ENCODE results near the gene TTC7B.

Gene TTC7B

DNA sequence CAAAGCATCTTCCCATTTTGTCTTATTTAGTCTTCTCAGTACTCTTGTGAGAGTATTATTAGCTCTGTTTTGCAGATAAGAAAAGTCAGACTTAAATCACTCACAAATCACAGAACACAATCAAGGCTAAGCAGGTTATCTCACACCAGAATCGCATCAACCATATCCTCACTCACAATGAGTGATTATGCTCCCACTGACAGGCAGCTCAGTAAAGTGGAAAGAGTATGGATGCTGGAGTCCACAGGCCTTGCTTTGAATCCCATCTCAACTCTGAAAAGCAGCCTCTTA lies 43.1 kb downstream of the TTC7B start:
- no peak for DNase-seq

DNA sequence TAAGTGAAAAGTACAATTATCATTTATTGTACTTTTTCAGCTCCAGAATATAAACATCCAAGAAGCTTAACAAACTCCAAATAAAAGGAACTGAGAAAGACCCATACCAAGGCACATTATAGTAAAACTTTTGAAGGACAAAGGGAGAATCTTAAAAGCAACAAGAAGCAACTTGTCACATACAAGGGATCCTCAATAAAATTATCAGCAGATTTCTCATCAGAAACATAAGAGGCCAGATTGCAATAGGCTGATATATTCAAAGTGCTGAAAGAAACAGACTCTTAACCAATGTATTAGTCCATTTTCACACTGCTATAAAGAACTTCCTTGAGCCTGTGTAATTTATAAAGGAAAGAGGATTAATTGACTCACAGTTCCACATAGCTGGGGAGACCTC lies 48.3 kb downstream of the TTC7B start:
- no peak for DNase-seq

DNA sequence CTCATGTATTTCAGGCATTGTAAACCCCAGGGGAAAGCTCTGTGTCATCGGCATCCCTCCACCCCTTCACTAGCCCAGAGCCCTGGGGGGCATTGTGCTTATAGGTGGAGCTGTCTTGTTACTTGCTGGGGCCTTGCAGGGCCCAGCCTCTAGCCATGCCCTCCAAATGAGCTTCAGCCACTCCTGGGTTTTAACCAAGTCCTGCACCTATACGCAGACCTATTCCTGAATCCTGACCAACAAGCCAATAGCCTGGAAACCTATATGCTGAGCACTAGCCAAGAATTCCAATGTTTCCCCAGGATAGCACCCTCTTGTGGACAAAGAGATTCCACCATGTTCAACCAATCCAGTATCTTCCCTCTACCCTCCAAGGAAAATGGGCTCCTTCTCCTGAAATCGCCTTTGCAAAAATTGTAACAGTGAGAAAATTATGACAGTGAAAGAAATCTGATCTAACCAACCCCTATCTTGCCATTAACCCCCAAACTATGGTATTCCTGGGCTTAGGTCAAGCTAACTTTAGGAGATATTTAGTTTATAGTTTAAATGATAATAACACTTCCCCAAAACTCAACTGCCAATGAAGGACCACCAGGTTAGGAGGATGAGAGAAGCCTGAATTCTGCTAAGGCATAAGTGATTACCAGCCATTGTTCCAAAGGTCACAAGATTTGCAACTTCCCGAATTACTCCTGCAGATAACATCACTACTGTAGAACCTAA lies 55.5 kb downstream of the TTC7B start:
- peak; percentile 56 to 80 for DNase-seq

DNA sequence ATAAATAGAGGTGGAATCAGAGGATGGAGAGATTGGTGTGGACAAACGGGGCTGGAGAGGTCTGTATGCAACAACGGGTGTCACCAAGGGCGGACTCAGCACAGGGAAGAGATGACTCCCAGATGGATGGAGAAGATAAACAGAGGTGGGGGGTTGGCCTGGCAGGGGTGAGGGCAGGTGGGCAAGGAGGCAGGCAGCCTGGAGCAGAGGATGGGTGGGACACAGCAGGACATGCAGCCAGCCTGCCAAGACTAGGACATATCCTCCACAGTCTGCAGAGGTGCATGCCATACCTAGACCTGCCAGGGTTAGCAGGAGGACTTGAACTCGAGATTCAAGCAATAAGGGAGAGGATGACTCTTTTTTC lies 56.2 kb downstream of the TTC7B start:
- DNase-seq: no peak

DNA sequence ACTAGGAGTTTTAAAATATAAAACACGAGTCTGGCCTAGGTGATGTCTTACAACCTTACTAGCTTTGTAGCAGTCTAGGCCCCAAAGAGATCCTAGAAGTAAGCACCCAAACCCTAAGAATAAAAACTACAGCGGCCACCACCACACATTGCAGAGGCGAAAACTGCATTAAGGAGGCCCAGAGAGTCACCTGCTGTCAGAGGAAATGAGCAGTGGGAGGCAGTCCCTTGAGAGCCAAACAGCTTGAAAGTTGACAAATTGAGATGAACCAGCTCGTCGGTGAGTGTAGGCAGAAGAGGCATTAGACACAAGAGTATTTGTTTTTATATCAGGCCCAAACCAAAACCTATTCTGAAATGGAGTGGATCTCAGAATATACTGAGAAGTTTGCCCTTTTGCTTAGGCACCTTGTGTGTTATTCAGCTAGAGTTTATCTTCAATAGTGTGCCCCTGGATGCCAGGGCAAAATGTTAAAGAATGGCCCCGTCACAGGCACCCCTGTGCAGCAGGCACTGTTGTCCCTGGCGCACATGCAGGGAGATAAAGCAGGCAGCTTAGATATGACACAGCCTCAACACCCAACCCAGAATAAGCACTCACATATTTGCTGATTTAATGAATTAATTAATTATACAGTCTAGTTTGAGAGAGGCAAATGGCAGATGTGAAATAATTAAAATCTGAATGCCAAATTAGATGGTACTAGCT lies 56.7 kb downstream of the TTC7B start:
- peak in 1 of 2 experiments; percentile 30 for DNase-seq

DNA sequence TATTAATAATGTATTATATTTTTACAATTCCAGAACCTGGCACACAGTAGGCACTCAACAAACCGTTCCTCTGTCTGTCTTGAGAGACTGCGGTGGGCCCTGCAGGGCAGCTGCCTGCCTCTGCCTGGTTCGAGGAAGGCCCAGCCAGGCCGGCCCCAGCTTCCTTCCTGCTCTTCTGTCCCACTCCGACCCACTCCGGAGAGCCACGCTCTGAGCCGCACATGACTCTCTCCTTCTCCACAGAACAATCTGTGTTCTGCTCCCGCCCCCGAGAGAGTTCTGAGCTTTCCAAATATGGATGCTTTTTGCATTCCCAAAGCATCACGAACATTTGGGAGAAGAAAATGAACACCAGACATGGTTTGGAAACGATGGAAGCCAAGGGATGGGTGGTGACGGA lies 57.3 kb downstream of the TTC7B start:
- DNase-seq: no peak

DNA sequence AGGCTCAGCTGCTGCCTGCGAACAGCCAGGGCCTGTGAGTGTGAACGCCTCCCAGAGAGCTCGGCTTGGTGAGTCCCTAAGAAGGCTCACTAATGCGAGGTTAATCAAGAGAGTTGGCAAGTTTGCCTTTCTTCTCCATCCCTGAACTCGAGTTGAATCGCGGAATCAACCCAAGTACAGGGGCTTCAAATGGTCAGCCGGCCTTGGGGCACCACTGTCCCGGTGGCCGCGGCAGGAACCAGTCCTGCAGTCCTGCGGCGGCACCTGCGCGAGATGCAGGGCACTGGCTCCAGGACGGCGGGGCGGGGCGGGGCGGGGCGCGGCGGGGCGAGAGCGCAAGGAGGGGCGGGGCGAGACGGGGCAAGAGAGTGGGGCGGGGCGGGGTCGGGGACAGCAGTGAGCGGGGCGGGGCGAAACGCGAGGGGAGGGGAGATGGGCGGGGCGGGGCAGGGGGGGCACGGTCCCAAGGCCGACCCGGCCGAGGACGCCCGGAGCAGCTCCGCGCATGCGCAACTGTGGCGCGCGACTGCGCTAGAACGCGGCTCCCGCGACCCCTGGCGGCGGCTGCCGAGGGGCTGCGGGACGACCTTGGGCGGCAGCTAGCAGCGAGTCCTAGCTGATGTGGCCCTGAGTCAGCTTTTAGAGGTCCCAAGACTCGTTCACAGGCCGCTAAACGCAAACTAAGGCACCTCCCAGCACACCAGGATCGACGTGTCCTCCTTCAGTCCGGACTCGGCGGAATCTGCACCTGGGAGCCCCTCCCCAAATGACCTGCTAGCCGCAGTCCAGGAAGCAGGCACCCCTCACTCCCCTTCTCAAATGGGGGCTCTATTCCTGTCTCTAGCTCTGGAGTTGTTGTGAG lies 58.0 kb downstream of the TTC7B start:
- DNase-seq: peak; percentile 82 to 95

DNA sequence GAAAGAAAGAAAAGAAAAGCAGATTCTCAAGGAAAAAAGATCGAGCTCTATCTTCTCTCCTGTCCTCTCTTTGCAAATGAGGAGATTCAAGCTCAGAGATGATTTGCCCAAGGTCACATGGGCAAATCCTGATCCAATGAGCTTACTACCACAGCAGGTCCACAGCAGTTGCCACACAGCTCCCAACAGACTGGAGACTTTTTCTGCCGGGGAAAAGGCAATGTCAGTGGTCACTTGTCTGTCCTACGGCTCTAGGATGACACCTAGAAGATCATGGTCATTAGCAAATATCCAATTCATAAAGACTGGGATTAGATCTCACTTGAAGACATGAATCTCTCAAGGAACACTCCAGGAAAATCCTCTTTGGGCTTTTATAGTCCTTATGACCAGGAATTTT lies 58.8 kb downstream of the TTC7B start:
- DNase-seq: no peak

DNA sequence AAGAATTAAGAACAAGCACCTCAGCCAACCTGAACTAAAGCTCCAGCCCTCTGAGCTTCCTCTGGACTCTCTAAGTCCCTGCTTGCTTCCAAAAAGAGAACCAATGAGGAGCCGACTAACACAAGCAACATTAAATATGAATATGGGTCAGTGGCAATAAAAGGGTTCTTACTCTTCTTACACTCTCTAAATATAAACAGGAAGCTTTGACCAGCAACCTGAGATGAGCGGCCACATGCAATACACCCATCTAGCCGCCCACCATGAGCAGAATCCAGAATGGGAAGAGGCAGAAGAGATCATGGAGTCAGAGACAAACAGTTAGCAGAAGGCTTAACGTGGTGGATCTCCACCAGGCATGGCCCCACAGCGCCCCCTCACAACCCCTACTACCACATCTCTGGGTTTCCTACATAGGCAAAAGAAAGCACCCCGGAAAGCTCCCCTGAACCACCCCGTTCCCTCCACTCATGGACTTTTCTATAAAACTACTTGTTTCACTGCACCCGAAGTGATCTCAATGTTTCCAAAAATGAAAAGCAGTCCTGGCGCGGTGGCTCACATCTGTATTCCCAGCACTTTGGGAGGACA lies 59.4 kb downstream of the TTC7B start:
- DNase-seq: peak in 1 of 2 experiments; percentile 21

DNA sequence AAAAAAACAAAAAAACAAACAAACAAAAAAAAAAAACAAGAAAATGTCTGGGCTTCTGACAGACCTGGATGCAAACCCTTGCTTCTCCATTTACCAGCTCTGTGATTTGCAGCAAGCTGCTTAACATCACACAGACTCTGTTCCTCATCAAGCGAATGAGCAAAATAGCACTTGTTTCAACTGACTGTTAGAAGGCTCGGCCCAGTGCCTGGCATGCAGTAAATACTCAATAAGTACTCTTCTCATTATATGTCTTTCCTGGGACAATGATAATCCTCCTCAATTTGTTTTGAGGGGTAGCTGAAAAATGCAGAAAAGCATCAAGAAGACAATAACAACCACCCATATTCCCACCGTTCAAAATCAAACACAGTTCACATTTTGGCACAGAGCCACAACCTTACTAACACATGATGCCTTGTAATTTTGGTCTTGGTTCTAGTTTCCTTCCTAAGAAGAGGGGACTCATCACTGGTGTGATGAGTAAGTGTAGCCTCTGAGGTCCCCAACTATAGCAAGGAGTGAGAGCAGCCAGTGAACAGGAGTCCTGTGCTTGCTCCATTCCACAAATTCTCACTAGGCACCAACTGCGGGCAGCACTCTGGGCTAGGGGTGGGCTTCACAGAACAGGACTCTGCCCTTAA lies 60.4 kb downstream of the TTC7B start:
- no peak for DNase-seq

DNA sequence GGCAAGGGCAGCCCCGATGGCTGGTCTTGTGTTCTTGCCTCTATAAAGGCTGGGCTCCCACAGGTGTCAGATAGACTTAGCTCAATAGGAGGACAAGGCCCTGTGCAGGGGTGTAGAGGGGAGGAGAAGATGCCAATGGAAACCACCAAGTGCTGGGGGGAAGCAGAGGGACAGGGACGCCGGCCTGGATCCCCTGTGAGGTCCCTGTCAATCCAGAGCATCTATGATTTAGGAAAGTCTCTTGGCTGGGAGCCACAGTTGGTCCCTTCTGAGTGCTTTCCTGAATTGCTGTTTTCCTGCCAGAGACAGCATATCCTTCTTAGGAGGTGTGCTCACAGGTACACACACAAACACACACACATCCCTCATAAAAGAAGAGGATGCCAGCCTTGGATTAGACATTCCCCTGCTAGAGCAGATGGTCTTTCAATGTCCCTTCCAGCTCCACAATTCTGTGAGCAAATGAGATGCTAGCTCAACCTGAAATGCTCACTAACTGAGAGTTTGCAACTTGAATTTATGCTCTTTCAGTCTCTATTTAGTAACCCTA lies 62.7 kb downstream of the TTC7B start:
- no peak for DNase-seq

DNA sequence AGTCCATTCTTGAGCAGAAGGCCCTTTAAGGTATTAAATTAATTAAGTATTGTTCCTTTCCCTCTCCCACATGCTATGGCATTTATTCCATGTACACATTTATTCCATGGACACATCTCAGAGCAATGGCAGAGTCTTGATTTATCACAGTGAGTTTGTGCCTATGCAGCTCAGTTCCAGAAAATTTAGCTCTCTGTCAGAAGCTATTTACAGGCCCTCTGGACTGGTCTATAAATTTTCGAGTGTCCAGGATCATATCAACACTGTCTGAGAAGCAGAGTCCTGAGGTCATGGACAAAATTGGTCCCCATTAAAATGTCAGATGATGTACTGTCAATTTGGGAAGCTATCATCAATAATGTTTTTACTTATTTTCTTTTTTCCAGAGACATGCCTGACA lies 65.5 kb downstream of the TTC7B start:
- peak in 1 of 2 experiments; percentile 14 for DNase-seq

DNA sequence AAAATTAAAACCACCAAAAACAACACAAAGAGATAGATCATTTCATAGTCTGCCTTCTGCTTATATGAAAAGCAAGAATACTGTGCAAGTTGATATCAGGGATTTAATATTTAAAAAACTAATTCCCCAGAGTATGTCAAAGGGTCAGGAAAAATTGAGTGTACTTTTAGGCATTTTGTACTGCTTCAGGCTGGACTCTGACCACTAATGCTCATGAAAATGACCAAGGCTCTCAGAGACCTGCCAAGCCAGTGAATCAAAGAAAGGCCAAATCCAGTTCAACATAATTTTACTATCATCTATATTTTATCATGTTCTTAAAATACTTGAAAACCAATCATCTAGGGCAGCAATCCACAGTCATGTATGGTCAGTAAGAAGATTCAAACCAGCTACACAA lies 66.0 kb downstream of the TTC7B start:
- no peak for DNase-seq

DNA sequence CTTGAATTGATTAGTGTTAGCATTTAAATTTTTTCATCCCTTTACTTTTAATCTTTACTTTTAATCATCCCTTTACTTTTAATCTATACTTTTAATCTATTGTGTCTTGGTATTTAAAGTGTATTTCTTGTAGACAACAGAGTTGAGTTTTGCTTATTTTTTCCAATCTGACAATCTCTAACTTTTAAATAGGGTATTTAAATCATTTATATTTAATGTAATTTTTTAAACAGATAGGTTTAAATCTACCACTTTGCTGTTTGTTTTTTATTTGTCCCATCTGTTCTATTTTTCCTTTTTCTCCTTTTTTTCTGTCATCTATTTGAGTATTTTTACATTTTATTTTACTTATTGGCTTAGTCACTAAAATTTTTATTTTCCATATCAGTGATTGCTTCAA lies 68.3 kb downstream of the TTC7B start:
- no peak for DNase-seq

DNA sequence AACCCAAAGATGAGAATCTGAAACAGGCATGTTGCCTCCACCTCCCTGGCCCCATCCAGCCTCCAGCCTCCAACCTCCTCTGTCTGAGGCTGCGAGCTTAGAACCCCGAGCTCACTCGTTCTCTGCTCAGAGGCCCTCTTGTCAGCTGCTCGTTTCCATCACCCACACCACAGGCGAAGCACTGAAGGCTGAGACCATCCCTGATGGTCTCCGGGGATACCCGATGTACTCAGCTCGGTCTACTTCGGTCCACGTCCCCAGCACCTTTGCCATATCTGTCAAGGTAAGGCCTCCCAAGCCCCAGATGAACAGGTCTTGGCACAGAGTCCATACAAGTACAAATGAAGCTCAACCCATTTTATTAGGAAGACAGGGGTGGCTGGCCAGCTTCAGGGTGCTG lies 72.4 kb downstream of the TTC7B start:
- DNase-seq: no peak

DNA sequence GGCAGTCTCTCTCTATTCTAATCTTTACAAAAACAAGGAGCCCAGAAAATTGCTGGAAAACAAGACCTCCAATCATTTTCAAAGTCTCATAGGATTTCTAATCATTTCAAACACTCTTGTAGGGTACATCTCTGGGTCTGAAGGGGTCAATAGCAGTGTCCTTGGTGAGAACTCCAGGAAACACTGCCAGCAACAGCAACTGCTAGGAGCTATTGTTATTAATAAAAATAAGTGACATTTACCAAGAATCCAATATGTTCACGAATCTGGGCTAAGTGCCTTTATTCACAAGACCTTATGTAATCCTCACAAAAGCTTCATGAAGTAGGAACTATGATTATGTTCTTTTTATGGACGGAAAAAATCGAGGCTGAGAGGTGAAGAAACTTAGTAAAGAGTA lies 72.8 kb downstream of the TTC7B start:
- no peak for DNase-seq

DNA sequence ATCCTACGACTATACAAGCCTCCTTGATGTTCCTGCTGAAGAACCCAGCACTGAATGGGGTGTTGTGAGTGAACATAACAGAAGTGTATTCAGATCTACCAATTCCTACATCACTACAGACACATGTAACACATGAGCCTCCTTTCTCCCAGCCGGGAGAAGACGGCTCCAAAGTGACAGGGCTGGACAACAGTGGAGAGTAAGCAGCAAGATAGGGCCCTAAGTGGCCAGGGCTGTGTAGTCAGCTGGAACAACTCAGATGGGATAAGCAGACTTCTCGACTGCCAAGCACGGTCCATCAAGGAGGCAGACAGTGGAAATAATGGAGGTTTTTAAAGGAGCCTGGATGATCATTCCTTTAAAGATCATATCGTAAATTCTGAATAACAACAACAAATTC lies 73.5 kb downstream of the TTC7B start:
- DNase-seq: no peak

DNA sequence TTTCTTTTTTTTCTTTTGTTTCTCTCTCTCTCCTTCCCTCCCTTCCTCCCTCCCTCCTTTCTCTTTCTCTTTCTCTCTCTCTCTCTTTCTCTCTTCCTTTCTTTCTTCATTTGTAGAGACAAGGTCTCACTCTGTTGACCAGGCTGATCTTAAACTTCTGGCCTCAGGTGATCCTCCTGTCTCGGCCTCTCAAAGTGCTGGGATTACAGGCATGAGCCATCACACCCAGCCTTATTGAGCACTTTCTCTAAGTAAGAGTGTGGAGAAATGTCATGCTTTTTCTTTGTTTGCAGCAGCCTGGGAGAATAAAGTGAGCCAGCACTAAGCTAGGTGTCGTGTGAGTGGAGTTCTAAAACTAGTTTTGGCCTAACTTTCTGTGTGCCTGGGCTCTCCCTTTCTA lies 74.0 kb downstream of the TTC7B start:
- DNase-seq: no peak

DNA sequence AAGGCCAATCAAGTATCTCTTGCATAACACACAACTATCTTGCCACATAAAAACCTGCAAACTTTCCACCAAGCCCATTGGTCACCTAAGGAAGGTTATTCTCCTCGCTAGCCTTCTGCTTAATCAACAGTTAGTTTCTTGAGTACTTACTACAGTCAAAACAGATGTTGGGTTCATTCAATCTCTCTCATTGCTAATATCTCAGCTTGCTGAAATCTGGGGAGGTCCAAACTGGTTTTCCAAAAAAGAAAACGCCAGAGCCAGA lies 74.6 kb downstream of the TTC7B start:
- no peak for DNase-seq

DNA sequence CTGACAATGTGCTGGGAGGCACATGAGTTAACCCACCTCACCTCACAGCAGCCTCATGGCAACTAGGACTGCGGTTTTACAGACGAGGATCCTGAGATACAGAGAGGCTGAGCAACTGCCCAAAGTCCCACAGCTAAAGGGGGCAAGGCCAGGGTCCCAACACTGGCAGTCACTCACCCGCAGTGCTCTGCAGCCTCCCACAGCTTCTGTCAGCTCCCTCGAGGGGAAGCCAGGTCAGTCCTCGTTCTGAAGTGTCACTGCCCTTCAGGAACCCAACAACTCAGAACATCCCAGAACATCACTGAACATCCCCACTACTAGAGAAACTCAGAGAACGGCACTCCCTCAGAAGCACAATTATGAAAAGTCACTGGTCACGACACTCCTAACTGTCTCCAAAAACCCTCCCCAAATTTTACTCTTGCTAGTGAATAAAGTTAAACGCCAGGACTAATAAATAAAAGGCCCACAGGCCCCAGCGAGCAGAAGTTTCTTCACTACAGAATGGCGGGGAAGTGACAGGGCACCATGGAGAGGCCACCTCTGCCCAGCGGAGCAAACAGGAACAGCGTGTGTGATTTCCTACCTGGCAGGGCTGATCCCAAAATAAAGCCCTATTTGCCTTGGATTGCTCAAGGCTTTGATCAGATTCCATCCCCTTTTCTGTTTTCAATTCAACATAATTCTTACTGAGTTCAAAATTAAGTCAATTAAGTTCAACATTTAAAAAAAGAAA lies 75.1 kb downstream of the TTC7B start:
- DNase-seq: no peak

DNA sequence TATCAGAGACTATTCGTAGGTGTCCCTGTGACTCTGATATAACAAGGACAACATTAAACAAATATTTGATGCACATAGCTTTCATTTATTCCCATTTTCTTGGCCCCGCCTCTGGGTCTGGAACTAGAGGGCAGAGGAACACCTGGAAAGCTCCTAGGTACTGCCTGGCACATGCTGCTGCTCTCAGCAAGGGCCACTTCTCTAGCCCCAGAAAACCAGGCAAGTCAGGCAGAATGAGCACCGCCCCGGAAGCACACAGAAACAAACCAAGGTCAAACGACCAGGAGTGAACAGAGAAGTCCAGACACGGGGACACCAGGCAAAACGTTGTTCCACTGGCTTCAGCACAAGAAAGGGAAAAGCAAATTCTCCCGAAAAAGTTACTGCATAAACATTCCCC lies 76.1 kb downstream of the TTC7B start:
- DNase-seq: peak in 1 of 2 experiments; percentile 38

DNA sequence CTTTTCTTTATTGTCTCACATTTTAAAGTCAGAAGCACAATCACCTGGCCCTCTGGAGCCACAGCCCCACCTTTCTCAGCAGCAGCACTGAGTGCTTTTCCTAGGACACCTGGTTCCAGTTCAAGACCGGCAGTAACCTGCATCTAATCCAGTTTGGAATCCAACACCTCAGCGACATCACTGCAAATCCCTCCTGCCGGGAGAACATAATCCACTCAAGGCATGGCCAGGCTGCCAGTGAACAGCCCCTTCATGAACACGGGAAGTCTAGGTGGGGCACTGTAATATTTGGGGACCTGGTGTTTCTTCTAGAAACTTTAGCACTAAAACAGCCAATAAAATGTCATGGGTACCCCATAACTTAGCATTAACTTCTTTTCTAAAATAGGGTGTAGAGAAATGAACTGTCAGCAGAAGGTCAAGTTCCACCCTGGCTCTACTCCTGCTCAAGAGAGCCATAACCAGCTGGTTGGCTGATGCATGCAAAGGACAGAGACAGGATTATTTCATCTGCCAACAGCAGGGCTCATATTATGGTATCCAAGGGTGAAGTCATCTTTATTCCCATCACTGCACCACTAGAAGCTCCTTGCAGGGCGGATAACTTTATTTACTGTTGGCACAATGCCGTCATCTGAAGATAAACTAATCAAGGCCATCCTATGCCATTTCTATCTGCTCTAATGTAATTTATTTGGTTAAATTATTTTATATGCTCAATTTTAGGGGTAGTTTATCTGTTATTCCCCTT lies 76.7 kb downstream of the TTC7B start:
- peak; percentile 78 to 91 for DNase-seq
